Endometrial microvascular endothelial cells (primary cell): ENCODE results near the gene GAPDHS. TPM values are rescaled to one million over a fixed set of nuclear protein-coding genes. Genes with fewer than 3 reads are reported as not detected.

ENCODE experiments used
- in situ Hi-C: cut with HindIII; loops from 2 replicates; pipeline ENCODE4 v1.10.0; 2017; ENCODE audit warnings: low sequenced_read_pairs, low pct_unique_long_range_greater_than_20kb; ENCODE audit errors: inconsistent ontology term
- total RNA-seq: library from RNA; depleted of rRNA; stranded (reverse); fragments of >200 nt; gene quantifications from one replicate; pipeline ENCODE4 v1.2.3, GENCODE V29; 2015; ENCODE audit errors: inconsistent ontology term

GAPDHS gene
- total RNA-seq, result not detected

DNA sequence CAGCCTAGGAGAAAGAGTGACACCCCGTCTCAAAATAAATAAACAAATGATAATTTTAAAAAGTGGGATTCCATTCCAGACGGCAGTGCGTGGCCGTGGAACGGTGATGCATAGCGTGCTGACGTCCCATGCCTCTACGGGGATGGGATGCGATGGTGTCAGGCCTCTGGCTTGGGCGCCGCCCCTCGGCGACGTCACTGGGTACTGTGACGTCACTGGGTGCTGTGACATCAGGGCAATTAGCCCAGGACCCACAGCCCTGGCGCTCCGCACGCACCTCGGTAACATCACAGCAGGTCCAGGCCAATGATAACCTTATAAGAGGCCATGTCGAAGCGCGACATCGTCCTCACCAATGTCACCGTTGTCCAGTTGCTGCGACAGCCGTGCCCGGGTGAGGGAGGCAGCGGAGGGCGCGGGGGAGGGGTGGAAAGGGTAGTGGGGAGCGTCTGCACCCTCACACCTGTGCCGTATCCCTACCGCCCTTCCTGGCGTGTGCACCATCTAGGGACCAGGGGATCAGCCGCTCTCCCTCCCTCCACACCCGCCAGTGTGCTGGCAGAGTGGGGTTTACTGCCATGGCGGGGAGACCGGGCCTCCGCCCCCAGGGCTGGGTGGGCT, at the start of gene GAPDHS:
Gene GAPDHS (plus strand): TSS at position 256 of the 621 bp plus-strand sequence. CDS start 72 bp downstream, at position 328.
- in situ Hi-C loops, result no loop called here

- in situ Hi-C loops, result no loop called here
Measured at GRCh38 chr19:35484252-35485036, 48.8 kb upstream of the GAPDHS start.

GRCh38 chr19:35486268-35486708, 47.0 kb upstream of the GAPDHS start:
- in situ Hi-C loops, result no loop called here

- in situ Hi-C loops, result no loop called here
Measured at GRCh38 chr19:35487656-35488182, 45.5 kb upstream of the GAPDHS start.

DNA sequence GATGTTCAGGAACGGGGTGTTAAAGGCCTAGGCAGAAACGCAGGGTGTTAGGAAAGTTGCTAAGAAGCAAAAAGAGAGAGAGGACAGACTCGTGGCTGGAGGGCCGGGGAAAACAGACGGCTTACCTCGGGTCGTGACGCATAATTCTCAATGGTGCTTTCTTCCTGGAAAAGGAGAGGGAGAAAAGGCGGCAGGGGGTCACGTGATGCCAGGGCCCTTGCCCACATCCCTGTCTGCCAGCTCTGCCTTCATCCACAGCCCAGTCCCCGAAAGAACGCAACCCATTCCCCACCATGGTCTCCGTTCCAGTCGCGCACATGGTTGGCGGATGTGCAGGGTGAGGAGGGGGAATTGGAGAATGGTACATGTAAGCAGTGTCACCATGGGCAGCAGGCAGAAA, 44.6 kb upstream of the GAPDHS start:
- in situ Hi-C loops, result no loop called here

DNA sequence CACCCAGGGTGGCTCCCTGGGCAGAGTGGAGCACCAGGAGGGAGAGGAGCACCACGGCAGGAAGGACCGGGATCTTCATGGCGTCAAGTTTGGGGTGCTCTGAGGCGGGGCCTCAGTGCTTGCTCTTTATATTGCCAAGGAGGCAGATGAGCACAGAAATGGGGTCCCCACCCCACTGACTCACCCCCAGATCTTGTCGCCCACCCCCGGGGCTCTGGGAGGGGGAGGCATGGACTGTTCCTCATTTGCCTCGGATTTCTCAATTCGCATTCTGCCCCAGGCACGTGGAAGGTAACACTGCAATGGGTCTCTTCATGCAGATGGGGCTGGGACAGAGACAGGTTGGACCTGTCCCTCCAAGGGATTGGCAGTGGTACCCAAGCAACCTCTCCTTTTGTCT, 42.9 kb upstream of the GAPDHS start, which contains the start of gene KRTDAP:
Gene KRTDAP (minus strand): TSS at position 101 of the 400 bp plus-strand sequence. CDS start 22 bp downstream, at position 79.
- in situ Hi-C loops, result no loop called here

- in situ Hi-C loops, result no loop called here
Measured at GRCh38 chr19:35491836-35492360, 41.4 kb upstream of the GAPDHS start.

DNA sequence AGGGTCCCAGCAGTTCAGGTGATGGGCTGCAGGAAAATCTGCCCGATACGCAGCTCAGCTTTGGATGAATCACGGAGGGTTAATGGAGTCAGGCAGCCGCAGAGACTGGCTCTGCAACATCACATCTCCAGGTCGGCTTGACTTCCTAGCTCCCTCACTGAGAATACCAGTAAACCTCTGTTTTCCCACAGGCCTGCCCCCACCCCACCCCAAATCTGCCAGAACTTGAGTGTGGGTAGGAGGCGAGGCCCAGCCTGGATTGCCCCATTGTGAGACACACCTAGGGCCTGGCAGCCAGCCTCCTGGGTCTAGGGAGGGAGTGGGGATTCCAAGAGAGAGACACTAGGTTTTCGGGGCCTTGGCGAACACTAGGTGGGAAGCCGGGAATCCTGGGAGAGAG, 39.3 kb upstream of the GAPDHS start:
- in situ Hi-C loops, result no loop called here

GRCh38 chr19:35495107-35496064, 37.9 kb upstream of the GAPDHS start:
- in situ Hi-C loops, result no loop called here

DNA sequence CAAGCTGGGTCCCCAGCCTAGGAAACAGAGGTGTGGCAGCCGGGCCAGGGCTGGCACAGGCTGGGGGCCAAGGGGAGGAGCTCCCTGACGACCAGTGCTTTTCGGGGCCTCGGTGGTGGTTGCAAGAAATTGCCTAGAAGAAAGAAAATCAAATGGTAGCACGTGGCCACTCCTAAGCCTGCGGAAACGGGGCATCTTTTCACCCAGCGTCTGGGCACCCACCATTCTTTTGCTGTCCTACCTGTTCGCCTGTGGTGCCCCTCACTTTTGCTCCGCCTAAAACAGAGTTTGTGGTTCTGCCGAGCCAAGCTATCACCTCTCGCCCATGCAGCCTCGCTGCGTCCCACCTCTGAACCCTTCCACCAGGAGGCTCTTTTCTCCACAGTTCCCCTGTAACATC, 35.9 kb upstream of the GAPDHS start:
- in situ Hi-C loops, result no loop called here

- in situ Hi-C loops, result no loop called here
Measured at GRCh38 chr19:35498220-35498619, 35.0 kb upstream of the GAPDHS start.

DNA sequence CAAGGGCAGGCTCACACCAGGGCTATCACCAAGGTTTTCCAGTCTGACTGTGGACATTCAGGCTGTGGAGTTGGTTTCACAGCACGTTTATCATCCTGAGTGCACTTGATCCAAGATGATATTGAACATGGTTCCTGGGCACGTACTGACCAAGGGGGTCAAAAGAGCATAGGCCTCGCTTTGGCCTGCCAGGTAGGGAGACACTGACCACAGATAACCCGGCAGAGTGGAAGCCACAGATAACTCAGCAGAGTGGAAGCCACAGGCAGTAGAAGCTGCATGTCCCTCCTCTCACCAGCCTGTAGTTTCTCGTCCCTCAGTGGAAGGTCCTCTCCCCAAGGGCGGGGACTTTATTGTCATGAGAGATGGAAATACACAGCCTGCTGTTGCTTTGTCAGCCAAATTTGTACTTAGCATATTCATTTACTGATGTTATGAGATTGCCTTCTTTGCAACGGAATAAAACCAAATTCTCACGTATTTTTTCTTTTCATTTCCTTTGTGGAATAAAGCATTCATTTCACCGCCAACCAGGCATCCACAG, 34.2 kb upstream of the GAPDHS start:
- in situ Hi-C loops, result no loop called here

GRCh38 chr19:35500611-35501010, 32.6 kb upstream of the GAPDHS start:
- in situ Hi-C loops, result no loop called here

DNA sequence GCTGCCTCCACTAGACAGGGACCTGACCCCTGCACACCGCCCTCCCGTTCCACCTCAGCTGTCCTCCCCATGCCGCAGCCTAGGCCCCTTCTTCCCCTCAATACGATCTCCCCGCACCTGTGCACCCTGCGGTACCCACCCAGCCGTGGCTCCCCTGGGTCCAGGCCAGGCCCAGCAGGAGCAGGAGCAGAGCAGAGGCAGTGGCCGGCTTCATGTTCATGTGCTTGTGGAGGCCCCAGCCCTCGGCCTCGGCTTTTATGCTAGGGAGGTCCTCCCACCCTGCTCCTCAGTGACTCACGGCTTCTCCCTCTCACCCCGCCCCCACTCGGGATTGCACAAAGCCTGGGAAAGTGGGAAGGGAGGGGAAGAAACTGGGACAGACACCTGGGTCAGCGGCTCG, 31.6 kb upstream of the GAPDHS start:
- in situ Hi-C loops, result no loop called here

DNA sequence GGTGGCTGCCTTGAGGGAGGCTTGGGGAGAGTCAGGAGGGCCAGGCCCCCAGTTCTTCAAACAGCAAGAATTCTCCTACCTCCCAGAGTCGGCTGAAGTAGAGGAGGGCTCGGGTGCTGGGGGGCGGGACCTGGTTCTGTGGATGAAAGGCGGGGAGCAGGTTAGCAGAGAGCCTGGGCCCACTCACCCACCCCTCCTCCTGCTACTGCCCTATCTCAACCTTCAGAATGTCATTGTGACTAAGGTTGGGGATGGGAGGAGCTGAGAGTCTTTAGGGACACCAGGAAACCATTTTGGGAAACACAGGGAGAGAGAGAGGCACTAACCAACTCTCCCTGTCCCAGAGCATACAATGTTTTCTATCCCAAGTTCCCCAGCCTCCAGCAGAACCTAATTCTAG, 30.5 kb upstream of the GAPDHS start:
- in situ Hi-C loops, result no loop called here

DNA sequence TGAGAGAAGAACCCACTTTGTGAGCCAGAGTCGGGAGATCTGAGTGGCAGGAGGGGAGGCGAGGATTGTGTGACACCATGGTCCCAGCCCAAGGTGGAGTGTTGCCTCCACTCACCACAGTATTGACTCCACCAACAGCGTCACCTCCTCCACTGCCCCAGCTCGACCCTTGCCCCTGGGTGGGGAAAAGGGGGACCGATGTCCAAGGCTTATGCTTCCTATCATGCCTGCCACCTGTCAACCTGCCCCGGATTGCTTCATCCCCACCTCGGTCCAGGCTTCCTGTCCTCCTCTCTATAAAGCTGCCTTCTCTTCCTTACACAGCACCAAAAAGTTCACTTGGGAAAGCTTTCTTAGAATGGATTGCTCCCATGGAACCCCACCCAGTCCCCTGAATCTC, 27.2 kb upstream of the GAPDHS start:
- in situ Hi-C loops, result no loop called here

DNA sequence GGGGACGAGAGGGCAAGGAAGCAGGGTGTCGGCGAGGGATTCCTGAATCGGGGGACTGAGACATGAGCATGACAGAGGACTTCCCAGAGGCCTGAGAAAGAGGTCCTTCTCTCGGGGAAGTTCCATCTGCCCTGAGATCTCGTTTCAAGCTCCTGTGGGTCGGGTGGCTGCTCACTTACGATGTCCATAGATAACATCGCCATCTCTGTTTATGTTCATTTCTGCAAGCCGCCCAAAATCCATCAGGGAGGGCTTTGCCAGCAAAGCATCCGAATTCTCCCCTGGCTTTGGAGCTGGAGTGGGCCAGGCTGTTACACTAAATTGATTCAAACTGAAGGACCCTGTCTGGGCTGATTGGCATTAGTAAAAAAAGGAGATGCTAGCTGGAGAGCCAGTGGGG, 25.7 kb upstream of the GAPDHS start:
- in situ Hi-C loops, result no loop called here

GRCh38 chr19:35508129-35508528, 25.1 kb upstream of the GAPDHS start:
- in situ Hi-C loops, result no loop called here
